Measurements from ENCODE around the gene TCF4.

Gene TCF4

GRCh38 chr18:55189972-55190371, 398.0 kb downstream of the TCF4 start:
- DNase-seq (ENCODE audit: low read depth in 2 of 2) = no peak

- DNase-seq (ENCODE audit: low read depth in 2 of 2) = no peak
Observed at GRCh38 chr18:55186588-55186987, 401.4 kb downstream of the TCF4 start.

GRCh38 chr18:55185391-55185790, 402.6 kb downstream of the TCF4 start:
- no peak for DNase-seq (ENCODE audit: low read depth in 2 of 2)

- DNase-seq (ENCODE audit: low read depth in 2 of 2) = no peak
Observed at GRCh38 chr18:55179835-55180234, 408.2 kb downstream of the TCF4 start.

GRCh38 chr18:55179425-55179824, 408.6 kb downstream of the TCF4 start:
- no peak for DNase-seq (ENCODE audit: low read depth in 2 of 2)

GRCh38 chr18:55173291-55173690, 414.7 kb downstream of the TCF4 start:
- no peak for DNase-seq (ENCODE audit: low read depth in 2 of 2)

Data from stimulated activated CD8-positive, alpha-beta memory T cell treated with anti-CD3 and anti-CD28 coated beads, Interleukin-2, amount 100 ng/mL, for 1 hour (primary cell).